OCI-LY1 (cell line): Measurements from ENCODE around the gene CRIM1.

Source experiments
- H2AFZ ChIP-seq: fragments of 200-600 bp; sonication (generic), shearing (Covaris generic); 2 replicates; pipeline ENCODE4 v1.6.0; 2014; ENCODE audit warnings: antibody characterized with exemption, mild to moderate bottlenecking, low read length
- H3F3A ChIP-seq: fragments of 200-600 bp; sonication (generic), shearing (Covaris generic); 2 replicates; pipeline ENCODE4 v1.6.0; 2014; ENCODE audit warnings: mild to moderate bottlenecking, antibody characterized with exemption, low read length, moderate library complexity; ENCODE audit not compliant: insufficient read depth
- H3K27ac ChIP-seq: fragments of 200-600 bp; sonication (generic); 2 replicates; pipeline ENCODE4 v1.5.1; 2014; ENCODE audit warnings: low read length, mixed run types, mild to moderate bottlenecking, low read depth; ENCODE audit not compliant: poor library complexity, severe bottlenecking
- H3K27me3 ChIP-seq: fragments of 200-600 bp; sonication (generic); 2 replicates; pipeline ENCODE4 v1.6.0; 2014; ENCODE audit warnings: antibody characterized with exemption, mild to moderate bottlenecking, low read length, moderate library complexity; ENCODE audit not compliant: insufficient read depth
- H3K36me3 ChIP-seq: fragments of 200-600 bp; sonication (generic); 2 replicates; pipeline ENCODE4 v1.6.1; 2014; ENCODE audit warnings: mild to moderate bottlenecking, antibody characterized with exemption, low read length, moderate library complexity, mixed read lengths; ENCODE audit not compliant: insufficient read depth
- H3K4me1 ChIP-seq: fragments of 200-600 bp; sonication (generic); 2 replicates; pipeline ENCODE4 v1.5.1; 2014; ENCODE audit warnings: mild to moderate bottlenecking, low read length, moderate library complexity; ENCODE audit not compliant: insufficient read depth, severe bottlenecking
- H3K4me2 ChIP-seq: fragments of 200-600 bp; sonication (generic), shearing (Covaris generic); 2 replicates; pipeline ENCODE4 v1.6.1; 2014; ENCODE audit warnings: low read length
- H3K4me3 ChIP-seq: fragments of 200-600 bp; sonication (generic); 2 replicates; pipeline ENCODE4 v1.5.1; 2014; ENCODE audit warnings: low read length, low read depth, mild to moderate bottlenecking, mixed read lengths; ENCODE audit not compliant: poor library complexity, severe bottlenecking
- H3K79me2 ChIP-seq: fragments of 200-600 bp; shearing (Covaris generic); 2 replicates; pipeline ENCODE4 v1.6.1; 2016; ENCODE audit warnings: mixed run types, low read length, mixed read lengths; ENCODE audit not compliant: insufficient read depth
- H3K9ac ChIP-seq: fragments of 200-600 bp; sonication (generic), shearing (Covaris generic); 2 replicates; pipeline ENCODE4 v1.6.1; 2014; ENCODE audit warnings: mild to moderate bottlenecking, low read length, mixed read lengths
- H3K9me2 ChIP-seq: fragments of 200-600 bp; sonication (generic), shearing (Covaris generic); 2 replicates; pipeline ENCODE4 v1.6.1; 2014; ENCODE audit warnings: low read depth, mild to moderate bottlenecking, low read length, mixed read lengths
- H3K9me3 ChIP-seq: fragments of 200-600 bp; shearing (Covaris generic); 2 replicates; pipeline ENCODE4 v1.6.1; 2014; ENCODE audit warnings: low read length, mixed read lengths
- H4K20me1 ChIP-seq: fragments of 200-600 bp; sonication (generic), shearing (Covaris generic); 2 replicates; pipeline ENCODE4 v1.6.0; 2016; ENCODE audit warnings: mild to moderate bottlenecking, low read length; ENCODE audit not compliant: insufficient read depth
- CTCF ChIP-seq: fragments of 200-600 bp; sonication (generic), shearing (Covaris generic); IDR thresholded peaks from 2 replicates; pipeline ENCODE4 v1.5.1; 2017; ENCODE audit warnings: mild to moderate bottlenecking, antibody characterized with exemption, low read length, moderate library complexity, mixed read lengths
- EZH2 ChIP-seq: fragments of 200-600 bp; sonication (generic), shearing (Covaris generic); IDR thresholded peaks from 2 replicates; pipeline ENCODE4 v1.8.0; 2017; ENCODE audit warnings: borderline replicate concordance, mixed run types, mild to moderate bottlenecking, antibody characterized with exemption, low read length, moderate library complexity, mixed read lengths

Gene CRIM1

GRCh38 chr2:36376319-36376765 is 20.8 kb downstream of the CRIM1 start:
- Histone ChIP-seq H3K4me2 (no peak overlapping the region), H3K27ac (no peak overlapping the region), H3K4me1 (no peaks in the 10 kb centered on the region), H3K9ac (no peak overlapping the region), H3K4me3 (no peak overlapping the region), H3K79me2 (no peaks in the 10 kb centered on the region), H3K9me3 (no peaks in the 10 kb centered on the region), H4K20me1 (no peaks in the 10 kb centered on the region), H3F3A (no peaks in the 10 kb centered on the region), H3K27me3 (no peaks in the 10 kb centered on the region), H3K36me3 (no peaks in the 10 kb centered on the region), H2AFZ (no peak overlapping the region), H3K9me2 (no peaks in the 10 kb centered on the region)
- TF ChIP-seq EZH2 = no peak
- TF ChIP-seq CTCF = no peak

- no peaks in the 10 kb centered on the region for H3K79me2 ChIP-seq
- no peak overlapping the region for H3K9ac ChIP-seq
- H4K20me1 ChIP-seq = no peaks in the 10 kb centered on the region
- H3K9me2 ChIP-seq = no peaks in the 10 kb centered on the region
- H3K27me3 ChIP-seq = no peaks in the 10 kb centered on the region
- no peaks in the 10 kb centered on the region for H3F3A ChIP-seq
- no peaks in the 10 kb centered on the region for H3K36me3 ChIP-seq
- H2AFZ ChIP-seq = no peak overlapping the region
- H3K4me3 ChIP-seq = no peak overlapping the region
- no peak overlapping the region for H3K4me2 ChIP-seq
- H3K4me1 ChIP-seq = no peaks in the 10 kb centered on the region
- H3K9me3 ChIP-seq = no peaks in the 10 kb centered on the region
- no peak overlapping the region for H3K27ac ChIP-seq
- TF ChIP-seq EZH2 (no peak), CTCF (no peak)
These were observed 21.6 kb downstream of the CRIM1 start for GRCh38 chr2:36376992-36377738.

- H3K27ac ChIP-seq = no peak overlapping the region
- no peak overlapping the region for H3K4me2 ChIP-seq
These were observed 24.3 kb downstream of the CRIM1 start for GRCh38 chr2:36379710-36380448.

More at GRCh38 chr2:36379710-36380448, 24.3 kb downstream of the CRIM1 start:
- H3F3A ChIP-seq = no peaks in the 10 kb centered on the region
- no peaks in the 10 kb centered on the region for H3K36me3 ChIP-seq
- H2AFZ ChIP-seq = no peak overlapping the region
- H3K79me2 ChIP-seq = no peaks in the 10 kb centered on the region
- H4K20me1 ChIP-seq = no peaks in the 10 kb centered on the region
- H3K4me3 ChIP-seq = no peak overlapping the region
- H3K9me3 ChIP-seq = no peaks in the 10 kb centered on the region
- no peaks in the 10 kb centered on the region for H3K27me3 ChIP-seq
- H3K9me2 ChIP-seq = no peaks in the 10 kb centered on the region
- no peaks in the 10 kb centered on the region for H3K4me1 ChIP-seq
- H3K9ac ChIP-seq = no peak overlapping the region
- no peak for TF ChIP-seq CTCF
- no peak for TF ChIP-seq EZH2
